GM21528 (cell line): ENCODE data around the gene PLCB1.
"Not testable (repeated sequence)": the region's sequence is repeated elsewhere in the genome, so short reads cannot be mapped to it uniquely, and the experiment has no call there.

Source experiments
- ATAC-seq: cut with Tn5 transposase; IDR thresholded peaks from one replicate; pipeline ENCODE4 v1.9.1; 2021; ENCODE audit warnings: mild to moderate bottlenecking, moderate library complexity; ENCODE audit not compliant: unreplicated experiment, low FRiP score

PLCB1 gene

GRCh38 chr20:8790442-8791074, 658.5 kb downstream of the PLCB1 start:
- peak; percentile 84 for ATAC-seq

DNA sequence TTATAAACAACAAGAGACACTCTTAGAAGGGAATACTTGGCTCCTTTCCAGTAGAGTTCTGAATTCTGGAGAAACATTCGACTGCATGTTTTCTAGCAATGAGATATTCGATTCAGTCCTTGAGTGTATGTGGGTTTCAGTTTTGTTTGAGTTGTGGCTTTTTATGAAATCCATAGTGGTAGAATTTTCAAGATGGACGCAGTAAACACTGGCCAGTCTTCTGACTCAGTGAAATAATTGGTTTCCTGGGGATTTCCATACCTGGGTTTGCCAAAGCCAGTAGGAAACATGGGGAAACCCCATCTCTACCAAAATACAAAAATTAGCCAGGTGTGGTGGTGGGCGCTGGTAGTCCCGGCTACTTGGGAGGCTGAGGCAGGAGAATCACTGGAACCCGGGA, 663.3 kb downstream of the PLCB1 start:
- ATAC-seq = no peak

DNA sequence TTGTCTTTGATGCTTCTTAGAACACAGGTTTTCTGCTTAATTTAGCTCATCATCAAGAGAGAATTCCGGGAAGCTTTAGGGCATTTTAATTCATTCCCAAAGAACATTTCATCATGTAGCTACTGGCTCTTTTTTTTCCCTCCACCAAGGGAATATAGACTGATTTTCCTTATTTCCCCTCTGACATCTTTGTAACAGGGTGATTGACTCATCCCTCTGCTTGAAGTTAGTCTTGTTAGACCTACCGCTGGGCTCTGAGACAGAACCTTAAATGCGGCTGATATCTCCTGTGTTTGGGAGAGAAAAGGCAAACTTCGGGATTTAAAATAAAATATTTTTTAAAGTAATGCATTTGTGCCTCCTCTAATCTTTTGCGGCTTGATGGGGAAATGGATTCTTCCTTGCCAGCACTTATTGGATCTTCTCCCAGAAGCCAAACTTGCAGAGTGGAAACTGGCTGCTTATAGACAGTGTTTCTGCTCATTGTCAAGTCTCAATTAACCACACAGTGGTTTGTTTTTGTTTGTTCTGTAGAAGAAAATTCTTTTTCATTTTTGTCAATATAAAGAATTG, 664.1 kb downstream of the PLCB1 start:
- ATAC-seq = no peak

GRCh38 chr20:8798505-8798904, 666.4 kb downstream of the PLCB1 start:
- ATAC-seq = no peak

DNA sequence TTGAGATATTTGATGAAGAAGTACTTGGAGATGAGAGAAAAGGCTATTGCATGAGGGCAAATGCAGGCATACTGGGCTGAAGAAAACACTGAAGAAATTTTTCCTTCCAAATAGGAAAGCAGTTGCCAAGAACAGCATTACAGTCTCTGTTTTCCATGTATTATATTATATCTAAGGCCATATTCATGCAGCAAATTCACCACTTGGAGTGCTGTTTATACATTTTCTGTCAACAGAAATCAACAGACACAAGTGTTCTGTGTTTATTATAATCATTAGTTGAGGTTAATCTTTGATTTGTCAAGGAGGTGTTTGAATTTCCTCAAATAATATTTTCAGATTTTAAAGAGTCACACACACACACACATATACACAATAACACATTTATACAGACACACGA, 668.0 kb downstream of the PLCB1 start:
- no peak for ATAC-seq

GRCh38 chr20:8801686-8802085, 669.6 kb downstream of the PLCB1 start:
- no peak for ATAC-seq

- ATAC-seq = no peak
Observed at GRCh38 chr20:8803065-8803464, 671.0 kb downstream of the PLCB1 start.

GRCh38 chr20:8803941-8804340, 671.9 kb downstream of the PLCB1 start:
- no peak for ATAC-seq

DNA sequence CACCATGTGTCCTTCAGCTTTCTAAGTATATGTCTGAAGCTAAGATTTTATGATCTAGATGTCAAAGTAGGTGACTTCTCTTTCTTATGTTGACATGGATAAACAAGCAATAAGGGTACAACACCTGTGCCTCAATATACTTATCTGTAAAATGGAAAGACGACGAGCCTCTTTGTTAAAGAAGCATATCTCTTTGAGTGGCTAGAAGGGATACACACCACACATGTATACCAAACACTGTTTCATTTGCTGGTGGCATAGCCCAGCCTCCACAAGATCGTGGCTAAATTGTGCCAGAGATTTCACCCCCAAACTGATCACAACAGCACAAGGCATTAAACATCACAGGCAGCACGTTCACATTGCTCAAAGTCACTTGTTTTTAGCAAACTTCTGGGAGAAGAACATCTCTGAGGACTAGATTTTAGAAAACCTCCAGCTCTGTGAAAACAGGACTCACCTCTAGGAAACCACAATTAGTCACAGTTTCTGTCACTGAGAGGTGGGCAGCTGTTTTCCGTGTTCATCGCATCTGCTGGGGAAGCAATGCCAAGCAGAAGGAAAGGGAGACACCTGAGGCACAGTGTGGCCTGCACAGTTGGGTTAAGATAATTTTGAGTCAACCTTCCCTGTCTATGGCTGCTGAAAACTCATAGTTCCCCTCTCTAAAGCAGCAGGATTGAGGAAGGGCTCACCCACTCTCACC, 673.8 kb downstream of the PLCB1 start:
- ATAC-seq = no peak

DNA sequence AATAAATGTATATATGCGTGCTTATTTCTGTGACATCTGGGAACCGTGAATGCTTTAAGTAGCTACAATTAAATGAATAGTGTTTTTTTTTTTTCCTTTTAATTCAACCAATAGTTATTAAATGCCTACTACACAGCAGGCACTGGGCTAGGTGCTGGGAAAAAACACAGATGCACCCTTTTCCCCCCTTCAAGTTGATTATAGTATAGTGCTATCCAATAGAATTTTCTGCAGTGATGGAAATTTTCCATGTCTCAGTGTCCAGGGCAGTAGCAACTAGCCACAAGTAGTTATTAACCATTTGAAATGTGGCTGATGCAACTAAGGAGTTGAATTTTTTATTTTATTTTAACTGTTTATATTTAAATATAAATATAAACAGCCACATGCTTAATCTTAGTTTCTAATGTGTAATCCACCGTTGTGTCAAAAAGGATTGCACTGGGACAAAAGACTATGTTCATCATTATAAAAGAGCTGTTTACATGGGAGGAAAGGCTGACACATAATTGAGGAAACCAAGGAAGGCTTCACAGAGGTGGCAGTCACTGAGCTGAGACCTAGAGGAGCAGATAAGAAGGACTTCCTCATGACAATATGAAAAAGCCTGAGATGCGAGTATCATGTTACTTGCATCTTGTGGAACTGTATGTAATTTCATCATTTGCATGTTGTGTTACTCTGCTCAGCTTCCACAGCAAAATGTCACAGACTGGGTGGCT, 675.6 kb downstream of the PLCB1 start:
- ATAC-seq = no peak

DNA sequence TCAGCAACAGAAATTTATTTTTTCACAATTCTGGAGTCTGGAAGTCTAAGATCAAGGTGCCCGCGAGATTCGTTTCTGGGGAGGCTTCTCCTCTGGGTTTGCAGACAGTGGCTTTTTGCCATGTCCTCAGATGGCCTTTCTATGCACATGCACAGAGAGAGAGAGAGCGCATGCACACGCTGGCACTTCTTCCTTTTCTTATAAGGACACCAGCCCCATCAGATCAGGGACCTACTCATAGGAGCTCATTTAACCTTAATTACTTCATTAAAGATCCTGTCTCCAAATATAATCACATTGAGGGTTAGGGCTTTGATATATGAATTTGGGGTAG, 676.1 kb downstream of the PLCB1 start:
- ATAC-seq = no peak

DNA sequence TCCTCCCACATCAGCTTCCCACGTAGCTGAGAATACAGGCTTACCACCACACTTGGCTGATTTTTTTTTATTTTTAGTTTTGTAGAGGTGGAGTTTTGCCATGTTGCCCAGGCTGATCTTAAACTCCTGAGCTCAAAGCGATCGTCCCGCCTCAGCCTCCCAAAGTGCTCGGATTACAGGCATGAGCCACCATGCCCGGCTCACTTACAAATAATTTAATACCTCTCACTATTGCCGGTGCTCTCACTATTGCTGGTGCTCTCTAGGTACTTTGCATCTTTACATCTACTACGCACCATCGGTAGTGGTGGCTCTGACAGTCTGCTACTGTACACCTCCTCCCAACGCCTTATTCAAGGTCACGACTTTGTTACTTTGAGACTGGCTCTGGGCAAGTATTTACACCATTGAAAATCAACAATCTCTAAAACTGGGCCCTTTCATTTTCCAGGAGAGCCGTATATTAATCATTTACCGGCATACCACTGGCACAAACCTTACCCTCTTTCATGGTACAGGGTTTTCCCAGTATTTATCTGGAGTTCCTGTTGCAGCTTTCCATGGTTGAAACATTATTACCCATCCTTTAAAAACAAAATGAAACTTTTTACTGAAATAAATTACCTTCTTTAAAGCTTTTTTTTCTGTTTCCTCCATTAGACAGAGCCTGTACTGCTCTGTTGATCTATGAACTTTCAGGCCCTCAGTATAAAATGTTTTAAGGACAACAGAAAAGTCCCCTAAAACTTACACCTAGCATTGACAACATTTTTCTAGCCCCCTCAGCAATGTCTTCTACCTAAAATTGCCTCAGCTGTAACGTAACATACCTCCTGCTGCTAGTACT, 677.3 kb downstream of the PLCB1 start:
- no peak for ATAC-seq

DNA sequence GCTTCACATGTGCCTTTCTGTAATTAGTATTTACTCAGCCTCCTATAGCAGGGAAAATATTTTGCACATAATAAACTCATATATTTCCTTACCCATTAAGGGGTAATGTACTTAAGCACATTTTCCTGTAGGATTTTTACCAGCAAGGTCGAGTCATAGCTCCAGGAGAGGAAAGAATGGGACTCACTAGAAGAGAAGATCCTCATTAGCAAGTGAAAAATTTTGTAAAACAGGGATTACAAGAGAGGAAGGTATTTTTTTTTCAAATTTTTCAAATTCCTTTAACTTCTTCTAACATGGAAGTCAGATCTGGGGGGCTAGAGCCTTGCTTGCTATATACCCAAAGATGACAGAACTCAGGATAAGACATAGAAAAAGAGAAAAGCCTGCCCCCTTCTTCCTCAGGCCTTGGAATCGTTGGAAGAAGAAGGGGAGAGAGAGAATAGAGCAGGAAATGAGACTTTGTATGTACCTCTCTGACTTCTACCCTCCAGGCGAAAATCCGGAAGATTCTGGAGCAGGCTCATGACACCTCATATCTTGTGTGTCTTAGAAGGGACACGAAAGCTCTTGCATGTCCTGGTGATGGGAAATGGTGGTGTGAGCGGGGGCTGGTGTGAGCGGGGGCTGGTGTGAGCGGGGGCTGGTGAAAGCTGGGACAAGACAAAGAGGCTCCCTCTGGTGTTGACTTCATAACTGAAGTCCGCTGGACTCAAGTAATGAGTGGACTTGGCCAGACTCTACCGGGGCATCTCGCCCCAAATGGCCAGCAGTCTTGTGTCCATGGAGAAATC, 679.9 kb downstream of the PLCB1 start:
- no peak for ATAC-seq

DNA sequence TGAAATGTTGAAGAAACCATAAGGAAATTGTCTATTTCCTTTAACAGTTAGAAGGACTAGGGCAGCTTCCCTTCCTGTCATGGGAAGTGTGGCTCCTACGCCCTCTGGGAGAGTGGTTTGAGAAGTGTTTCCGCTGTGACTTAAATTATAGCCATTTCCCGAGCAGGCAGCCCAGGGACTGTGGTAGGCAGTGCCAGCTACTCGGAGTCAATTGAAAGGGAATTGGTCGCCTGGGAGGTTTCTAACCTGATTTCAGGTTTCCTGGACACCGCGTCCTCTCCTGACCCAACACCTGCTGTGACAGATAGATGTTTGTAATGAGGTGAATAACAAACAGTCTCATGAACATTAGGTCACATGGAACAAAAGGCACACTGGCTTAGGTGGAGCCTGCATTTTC, 680.8 kb downstream of the PLCB1 start:
- ATAC-seq = no peak

DNA sequence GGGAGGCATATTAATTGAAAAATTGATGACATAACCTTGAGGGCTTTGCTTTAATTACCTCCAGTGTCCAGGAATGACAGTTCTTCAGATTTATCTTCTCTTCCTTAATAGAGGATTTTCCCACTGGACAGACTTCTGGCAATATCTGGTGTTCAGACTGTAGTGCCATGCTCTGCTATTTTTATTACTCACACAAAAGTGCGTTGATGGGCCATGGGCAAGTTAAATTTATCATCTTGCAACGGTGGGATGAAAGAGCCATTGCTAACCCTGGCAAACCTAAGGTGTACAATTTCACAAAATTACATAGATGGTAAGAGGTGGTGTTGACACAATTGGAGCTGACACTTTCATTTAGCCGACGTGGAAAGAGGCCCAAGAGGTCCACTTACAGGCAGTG, 683.1 kb downstream of the PLCB1 start:
- no peak for ATAC-seq

DNA sequence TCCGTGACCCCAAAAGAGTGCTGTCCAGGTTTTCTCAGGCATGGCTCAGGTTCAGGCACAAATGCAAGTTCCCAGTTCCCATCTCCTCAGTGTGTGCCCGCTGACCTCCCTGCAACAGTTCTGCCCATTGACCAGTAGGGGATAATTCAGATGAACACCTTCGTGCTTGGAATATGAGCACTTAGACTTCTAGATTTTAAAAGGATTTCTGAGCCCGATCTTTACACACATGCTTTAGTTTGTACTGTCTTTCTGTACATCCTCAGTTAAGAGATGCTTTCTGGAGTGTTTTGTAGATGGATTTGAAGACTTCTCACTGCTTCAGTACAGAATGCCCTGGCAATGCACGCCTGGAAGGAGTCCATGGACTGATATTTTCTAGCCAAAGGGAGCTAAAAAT, 697.2 kb downstream of the PLCB1 start:
- no peak for ATAC-seq

DNA sequence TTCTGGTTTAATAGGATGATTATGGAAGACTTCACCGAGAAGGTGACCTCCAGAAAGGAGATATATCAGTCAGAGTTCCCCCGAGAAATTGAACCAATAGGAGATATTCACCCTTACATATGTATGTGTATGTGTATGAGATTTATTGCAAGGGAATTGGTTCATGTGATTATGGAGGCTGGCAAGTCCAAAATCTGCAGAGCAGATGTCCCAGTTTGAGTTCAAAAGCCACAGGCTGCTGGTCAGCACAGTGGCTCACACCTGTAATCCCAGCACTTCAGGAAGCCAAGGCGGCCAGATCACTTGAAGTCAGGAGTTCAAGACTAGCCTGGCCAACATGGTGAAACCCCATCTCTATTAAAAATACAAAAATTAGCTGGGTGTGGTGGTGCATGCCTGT, 702.2 kb downstream of the PLCB1 start:
- ATAC-seq = not testable (repeated sequence)

DNA sequence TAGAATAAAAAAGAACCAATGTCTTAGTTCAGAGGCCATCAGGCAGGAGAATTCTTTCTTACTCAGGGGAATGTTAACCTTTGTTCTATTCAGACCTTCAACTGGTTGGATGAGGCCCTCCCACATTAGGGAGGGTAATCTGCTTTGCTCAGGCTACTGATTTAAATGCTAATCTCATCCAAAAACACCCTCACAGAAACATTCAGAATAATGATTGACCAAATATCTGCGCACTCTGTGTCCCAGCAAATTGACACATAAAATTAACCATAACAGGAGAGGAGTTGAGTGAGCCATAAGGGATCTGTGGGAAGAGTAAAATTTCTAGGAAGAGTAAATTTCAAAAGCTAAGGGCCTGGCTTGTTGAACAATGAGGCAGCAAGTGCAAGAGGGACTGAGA, 702.8 kb downstream of the PLCB1 start:
- no peak for ATAC-seq

GRCh38 chr20:8837396-8837795, 705.3 kb downstream of the PLCB1 start:
- no peak for ATAC-seq

DNA sequence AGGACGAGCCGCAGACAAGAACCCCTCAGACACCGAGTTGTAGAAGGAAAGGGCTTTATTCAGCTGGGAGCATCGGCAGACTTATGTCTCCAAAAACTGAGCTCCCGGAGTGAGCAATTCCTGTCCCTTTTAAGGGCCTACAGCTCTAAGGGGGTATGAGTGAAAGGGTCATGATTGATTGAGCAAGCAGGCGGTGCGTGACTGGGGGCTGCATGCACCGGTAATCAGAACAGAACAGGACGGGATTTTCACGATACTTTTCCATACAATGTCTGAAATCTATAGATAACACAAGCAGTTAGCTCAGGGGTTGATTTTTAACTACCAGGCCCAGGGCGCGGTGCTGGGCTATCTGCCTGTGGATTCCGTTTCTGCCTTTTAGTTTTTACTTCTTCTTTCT, 710.5 kb downstream of the PLCB1 start:
- no peak for ATAC-seq
